AG09319 (cell line): ENCODE results near the gene SYT8.
"Not testable (repeated sequence)": the region's sequence is repeated elsewhere in the genome, so short reads cannot be mapped to it uniquely, and the experiment has no call there.

Experiments used
- DNase-seq: peaks from one replicate; pipeline ENCODE4 v3.0.0-alpha.2; 2010; ENCODE audit warnings: low read depth; ENCODE audit errors: extremely low read depth
- TF ChIP-seq, protein P1 (sequence below): IDR thresholded peaks from 2 replicates; pipeline ENCODE4 v1.5.1; 2011; ENCODE audit warnings: low read depth, mild to moderate bottlenecking, inconsistent platforms, low read length, moderate library complexity

SYT8 gene

DNA sequence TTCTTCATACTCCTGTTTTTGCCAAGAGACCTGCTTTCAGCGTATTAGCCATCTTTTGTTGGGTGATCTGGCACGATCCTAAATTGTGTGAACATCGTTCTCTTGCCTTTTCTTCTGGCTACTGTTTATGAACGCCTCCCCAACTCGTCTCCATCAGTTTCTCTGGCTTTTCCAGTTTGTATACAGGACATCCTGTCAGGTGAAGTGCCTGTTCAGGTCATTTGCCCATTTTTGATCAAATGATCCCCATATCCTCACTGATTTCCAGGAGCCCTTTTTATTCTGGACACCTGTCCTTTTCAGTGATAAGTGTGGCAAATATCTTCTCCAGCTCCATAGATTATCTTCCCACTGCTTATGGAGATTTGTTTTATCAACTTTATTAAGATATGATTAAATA is 22.5 kb upstream of the SYT8 start:
- no peak for DNase-seq
- TF ChIP-seq, protein P1, sequence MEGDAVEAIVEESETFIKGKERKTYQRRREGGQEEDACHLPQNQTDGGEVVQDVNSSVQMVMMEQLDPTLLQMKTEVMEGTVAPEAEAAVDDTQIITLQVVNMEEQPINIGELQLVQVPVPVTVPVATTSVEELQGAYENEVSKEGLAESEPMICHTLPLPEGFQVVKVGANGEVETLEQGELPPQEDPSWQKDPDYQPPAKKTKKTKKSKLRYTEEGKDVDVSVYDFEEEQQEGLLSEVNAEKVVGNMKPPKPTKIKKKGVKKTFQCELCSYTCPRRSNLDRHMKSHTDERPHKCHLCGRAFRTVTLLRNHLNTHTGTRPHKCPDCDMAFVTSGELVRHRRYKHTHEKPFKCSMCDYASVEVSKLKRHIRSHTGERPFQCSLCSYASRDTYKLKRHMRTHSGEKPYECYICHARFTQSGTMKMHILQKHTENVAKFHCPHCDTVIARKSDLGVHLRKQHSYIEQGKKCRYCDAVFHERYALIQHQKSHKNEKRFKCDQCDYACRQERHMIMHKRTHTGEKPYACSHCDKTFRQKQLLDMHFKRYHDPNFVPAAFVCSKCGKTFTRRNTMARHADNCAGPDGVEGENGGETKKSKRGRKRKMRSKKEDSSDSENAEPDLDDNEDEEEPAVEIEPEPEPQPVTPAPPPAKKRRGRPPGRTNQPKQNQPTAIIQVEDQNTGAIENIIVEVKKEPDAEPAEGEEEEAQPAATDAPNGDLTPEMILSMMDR: no peak

DNA sequence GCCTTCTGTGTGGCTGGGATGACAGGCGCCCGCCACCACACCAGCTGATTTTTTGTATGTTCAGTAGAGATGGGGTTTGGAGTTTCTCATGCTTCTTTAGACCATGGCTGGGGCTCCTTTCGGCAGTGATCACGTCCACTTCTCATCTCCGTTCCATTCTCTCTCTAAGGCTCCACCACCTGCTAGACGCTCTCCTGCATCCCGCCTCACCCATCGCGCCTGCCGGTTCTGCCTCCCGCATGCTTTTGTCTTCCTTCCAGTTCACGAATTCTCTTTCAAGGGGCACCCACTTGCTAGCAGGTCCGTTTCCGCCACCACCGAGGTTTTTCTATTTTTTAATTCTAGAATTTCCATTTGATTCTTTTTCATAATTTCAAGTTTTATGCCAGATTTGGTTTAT is 22.0 kb upstream of the SYT8 start:
- TF ChIP-seq, protein P1: no peak
- no peak for DNase-seq

DNA sequence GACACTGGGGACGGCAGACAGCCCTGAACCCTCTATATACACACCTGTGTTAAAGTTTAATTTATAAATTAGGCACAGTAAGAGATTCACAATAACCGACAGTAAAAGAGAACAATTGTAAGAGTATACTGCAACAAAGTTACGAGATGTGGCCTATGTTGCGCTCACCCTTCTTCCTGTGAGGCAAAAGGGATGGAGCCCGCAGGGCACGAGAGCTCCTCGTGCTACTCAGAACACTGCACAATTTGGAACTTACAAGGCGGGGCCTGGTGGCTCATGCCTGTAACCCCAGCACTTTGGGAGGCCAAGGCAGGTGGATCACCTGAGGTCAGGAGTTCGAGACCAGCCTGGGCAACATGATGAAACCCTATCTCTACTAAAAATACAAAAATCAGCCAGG is 21.4 kb upstream of the SYT8 start:
- not testable (repeated sequence) for DNase-seq

DNA sequence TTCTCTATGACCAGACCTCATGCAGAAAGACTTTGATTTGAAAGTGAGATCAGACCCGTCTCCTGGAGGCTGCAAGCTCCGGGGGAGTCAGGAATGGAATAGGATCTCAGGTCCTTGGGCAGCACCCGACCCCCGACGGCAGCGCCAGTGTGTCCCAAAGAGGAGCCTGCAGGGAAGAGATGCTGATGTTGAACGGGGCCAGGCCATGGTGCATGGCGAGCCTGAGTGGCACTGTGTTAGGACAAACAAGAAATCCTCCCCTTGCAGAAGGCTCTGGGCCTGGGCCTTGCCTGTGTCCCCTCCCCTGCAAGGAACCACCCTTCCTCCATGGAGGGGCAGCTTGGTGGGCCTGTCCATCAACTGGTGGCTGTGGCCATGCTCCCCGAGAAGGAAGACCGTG is 20.1 kb upstream of the SYT8 start:
- no peak for DNase-seq
- TF ChIP-seq, protein P1: no peak

DNA sequence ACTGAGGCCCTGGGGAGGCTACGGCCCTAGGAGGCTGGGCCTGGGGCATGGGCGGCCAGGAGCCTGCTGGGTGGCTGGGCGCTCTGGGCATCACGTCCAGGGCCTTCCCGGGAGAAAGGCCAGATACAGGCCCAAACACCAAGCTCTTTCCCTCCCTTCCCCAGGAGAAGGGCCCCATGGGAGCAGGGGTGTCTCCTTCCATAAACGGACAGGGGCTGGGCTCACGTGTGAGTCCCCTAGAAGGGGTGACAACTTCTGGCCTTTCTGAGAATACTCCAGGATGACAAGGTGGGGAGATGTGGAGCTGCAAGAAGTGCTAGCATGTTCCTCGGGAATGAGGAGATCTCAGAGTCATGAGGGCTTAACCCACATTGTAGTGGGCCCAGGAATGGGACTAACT is 19.5 kb upstream of the SYT8 start:
- no peak for DNase-seq
- TF ChIP-seq, protein P1: no peak

DNA sequence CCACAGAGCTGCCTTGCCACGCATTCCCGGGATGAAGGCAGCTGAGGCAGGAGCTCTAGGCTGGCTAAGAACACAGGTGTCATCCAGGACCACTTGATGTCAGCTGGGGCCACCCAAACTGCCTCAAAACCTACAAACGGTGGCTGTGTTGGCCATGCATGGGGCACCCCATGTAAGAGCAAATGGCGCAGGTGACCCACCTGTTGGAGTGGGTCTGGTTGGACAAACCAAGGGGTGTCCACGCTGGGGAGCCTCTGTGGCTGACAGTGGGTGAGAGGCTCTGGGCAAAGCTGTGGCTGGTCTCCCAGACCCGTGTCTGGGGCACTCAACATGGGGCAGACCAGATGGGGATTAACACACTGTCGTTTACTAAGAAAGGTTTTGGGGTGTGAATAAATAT is 19.0 kb upstream of the SYT8 start:
- TF ChIP-seq, protein P1: no peak
- DNase-seq: no peak

DNA sequence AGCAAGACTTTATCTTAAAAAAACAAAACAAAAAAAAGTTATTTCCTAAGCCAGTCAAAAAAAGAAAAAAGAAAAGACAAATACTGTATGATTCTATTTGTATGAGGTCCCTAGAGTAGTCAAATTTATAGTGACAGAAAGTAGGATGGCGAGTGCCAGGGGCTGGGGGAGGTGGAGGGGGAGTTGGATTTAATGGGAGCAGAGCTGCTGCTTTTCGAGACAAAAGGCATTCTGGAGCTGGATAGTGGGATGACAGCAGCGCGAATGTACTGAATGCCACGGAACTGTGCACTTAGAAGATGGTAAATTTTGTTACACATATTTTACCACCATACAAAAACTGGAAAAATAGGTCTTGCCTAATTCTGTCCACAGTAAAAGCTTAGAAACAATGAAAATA is 17.8 kb upstream of the SYT8 start:
- no peak for DNase-seq

DNA sequence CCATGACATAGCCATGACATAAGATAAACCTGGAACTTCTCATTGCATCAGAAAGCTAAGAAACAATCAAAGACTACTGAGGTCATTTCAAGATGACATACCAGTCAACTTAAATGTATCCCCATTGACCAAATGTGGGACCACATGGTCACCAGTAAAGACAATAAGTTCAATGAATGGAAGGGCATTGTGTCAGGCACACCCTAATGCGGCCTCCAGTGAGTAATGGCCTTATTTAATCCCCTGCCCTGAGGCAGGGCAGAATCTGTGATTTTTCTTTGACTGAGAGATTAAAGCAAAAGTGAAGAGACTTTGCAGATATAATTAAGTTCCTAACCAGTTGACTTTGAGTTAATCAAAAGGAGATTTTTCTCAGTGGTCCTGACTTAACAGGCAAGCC is 17.3 kb upstream of the SYT8 start:
- TF ChIP-seq, protein P1: no peak
- no peak for DNase-seq

More for the DNA sequence above, 17.8 kb upstream of the SYT8 start:
- TF ChIP-seq, protein P1: no peak
